Measurements from ENCODE around the gene ZMYM2. TPM values are rescaled to one million over a fixed set of nuclear protein-coding genes. Genes with fewer than 3 reads are reported as not detected.

ZMYM2 gene
- total RNA-seq, 1 donor from 2014 or later, result 75.1 TPM

- no peak for DNase-seq (ENCODE audit: low spot score)
Observed at GRCh38 chr13:20044086-20044485, 85.6 kb downstream of the ZMYM2 start.

GRCh38 chr13:20045950-20046548 is 87.5 kb downstream of the ZMYM2 start:
- no peak for DNase-seq (ENCODE audit: low spot score)

GRCh38 chr13:20049558-20050473 is 91.3 kb downstream of the ZMYM2 start:
- no peak for DNase-seq (ENCODE audit: low spot score)

- no peak for DNase-seq (ENCODE audit: low spot score)
Observed at GRCh38 chr13:20051366-20051765, 92.8 kb downstream of the ZMYM2 start.

GRCh38 chr13:20053016-20053415 is 94.5 kb downstream of the ZMYM2 start:
- no peak for DNase-seq (ENCODE audit: low spot score)

- DNase-seq (ENCODE audit: low spot score), result no peak
Observed at GRCh38 chr13:20053891-20054290, 95.4 kb downstream of the ZMYM2 start.

GRCh38 chr13:20054586-20054985 is 96.1 kb downstream of the ZMYM2 start:
- DNase-seq (ENCODE audit: low spot score), result no peak

GRCh38 chr13:20057214-20057613 is 98.7 kb downstream of the ZMYM2 start:
- no peak for DNase-seq (ENCODE audit: low spot score)

GRCh38 chr13:20057963-20058362 is 99.4 kb downstream of the ZMYM2 start:
- DNase-seq (ENCODE audit: low spot score), result no peak

- DNase-seq (ENCODE audit: low spot score), result no peak
Observed at GRCh38 chr13:20058476-20058875, 99.9 kb downstream of the ZMYM2 start.

- no peak for DNase-seq (ENCODE audit: low spot score)
Observed at GRCh38 chr13:20064128-20064527, 105.6 kb downstream of the ZMYM2 start.

- no peak for DNase-seq (ENCODE audit: low spot score)
Observed at GRCh38 chr13:20065516-20065915, 107.0 kb downstream of the ZMYM2 start.

GRCh38 chr13:20069956-20070355 is 111.4 kb downstream of the ZMYM2 start:
- no peak for DNase-seq (ENCODE audit: low spot score)

- DNase-seq (ENCODE audit: low spot score), result no peak
Observed at GRCh38 chr13:20073775-20074174, 115.2 kb downstream of the ZMYM2 start.

GRCh38 chr13:20074966-20075365 is 116.4 kb downstream of the ZMYM2 start:
- DNase-seq (ENCODE audit: low spot score), result no peak

- DNase-seq (ENCODE audit: low spot score), result no peak
Observed at GRCh38 chr13:20077086-20077485, 118.6 kb downstream of the ZMYM2 start.

- no peak for DNase-seq (ENCODE audit: low spot score)
Observed at GRCh38 chr13:20080377-20081164, 122.0 kb downstream of the ZMYM2 start.

- no peak for DNase-seq (ENCODE audit: low spot score)
Observed at GRCh38 chr13:20090349-20090748, 131.8 kb downstream of the ZMYM2 start.

- DNase-seq (ENCODE audit: low spot score), result no peak
Observed at GRCh38 chr13:20093951-20094350, 135.4 kb downstream of the ZMYM2 start.

GRCh38 chr13:20099319-20099718 is 140.8 kb downstream of the ZMYM2 start:
- DNase-seq (ENCODE audit: low spot score), result no peak

- no peak for DNase-seq (ENCODE audit: low spot score)
Observed at GRCh38 chr13:20101467-20102316, 143.2 kb downstream of the ZMYM2 start.
